Measurements from ENCODE around the gene PCK1. TPM values are rescaled to one million over a fixed set of nuclear protein-coding genes. Genes with fewer than 3 reads are reported as not detected.

PCK1 gene
- total RNA-seq, 1 donor from 2014 or later, result 331 TPM

- no peak for DNase-seq (ENCODE audit: low spot score)
These were observed 24.7 kb upstream of the PCK1 start for GRCh38 chr20:57536120-57536708.

- DNase-seq (ENCODE audit: low spot score), result no peak
These were observed 23.9 kb upstream of the PCK1 start for GRCh38 chr20:57536771-57537724.

- no peak for DNase-seq (ENCODE audit: low spot score)
These were observed 23.1 kb upstream of the PCK1 start for GRCh38 chr20:57537822-57538221.

GRCh38 chr20:57539889-57540288 is 21.0 kb upstream of the PCK1 start:
- no peak for DNase-seq (ENCODE audit: low spot score)

DNA sequence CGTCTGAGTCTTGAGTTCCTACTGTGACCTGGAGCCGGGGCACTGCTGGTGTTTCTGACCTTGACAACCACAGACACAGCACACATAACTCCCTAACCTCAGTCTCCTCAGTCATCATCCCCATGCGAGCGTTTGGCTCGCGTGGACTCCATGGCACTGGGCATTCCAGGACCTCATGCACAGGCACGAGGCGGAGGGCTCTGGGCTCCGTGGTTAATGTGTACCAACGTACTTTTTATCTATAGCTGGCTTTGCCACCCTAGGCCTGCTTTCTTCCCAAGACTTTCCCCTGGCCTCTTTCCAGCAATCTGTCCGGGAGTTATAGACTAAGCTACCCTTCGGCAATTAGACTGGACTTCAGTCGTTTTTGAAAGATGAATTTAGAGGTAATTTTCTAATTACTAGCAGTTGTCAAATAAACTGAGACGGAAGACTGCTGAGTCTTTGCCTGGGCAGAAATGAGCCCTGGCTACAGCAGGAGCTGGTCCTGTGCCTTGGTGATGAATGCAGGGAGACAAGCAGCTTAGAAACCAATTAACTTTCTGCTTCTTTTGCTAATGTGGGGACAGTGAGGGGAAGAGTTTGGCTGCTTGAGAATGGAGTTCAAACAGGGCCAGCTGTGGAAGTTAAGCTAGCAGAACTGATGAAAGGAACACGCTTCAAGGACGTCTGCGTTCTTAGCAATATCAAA is 19.9 kb upstream of the PCK1 start:
- DNase-seq (ENCODE audit: low spot score), result no peak

GRCh38 chr20:57543754-57544153 is 17.2 kb upstream of the PCK1 start:
- no peak for DNase-seq (ENCODE audit: low spot score)

DNA sequence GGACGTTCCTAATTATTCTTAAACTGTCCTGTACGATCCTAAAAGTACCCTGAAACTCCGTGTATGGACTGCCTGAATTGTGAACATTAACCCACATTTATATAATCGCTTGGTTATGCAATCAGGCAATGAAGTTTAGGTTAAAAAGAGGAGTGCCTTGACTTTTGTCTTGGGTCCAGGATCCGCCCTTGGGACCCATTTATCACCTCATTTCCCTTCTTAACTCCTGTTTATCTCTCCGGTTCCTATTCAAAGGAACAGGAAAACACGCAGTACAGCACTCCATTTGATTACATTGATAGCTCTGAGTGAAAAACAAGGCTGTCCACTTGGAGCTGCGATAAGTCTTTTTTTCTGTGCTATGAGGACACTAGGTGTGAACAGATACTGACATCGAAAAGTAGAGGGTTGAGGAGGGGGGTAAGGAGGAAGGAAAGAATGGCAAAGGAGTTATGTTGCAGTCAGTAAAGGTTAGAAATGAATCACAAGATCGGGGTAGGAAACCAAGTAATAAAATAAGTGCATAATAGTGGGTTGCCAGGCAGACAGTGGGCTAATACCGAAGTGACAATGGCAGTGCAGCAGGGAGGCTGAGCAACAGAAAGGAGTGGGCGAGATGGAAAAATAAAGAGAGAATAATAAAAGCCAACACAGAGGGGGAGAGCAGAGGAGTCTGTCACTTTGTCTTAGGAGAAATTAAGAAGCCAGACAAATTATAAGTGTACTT is 15.9 kb upstream of the PCK1 start:
- DNase-seq (ENCODE audit: low spot score), result no peak

GRCh38 chr20:57545927-57546662 is 14.8 kb upstream of the PCK1 start:
- DNase-seq (ENCODE audit: low spot score), result no peak

- DNase-seq (ENCODE audit: low spot score), result no peak
These were observed 13.8 kb upstream of the PCK1 start for GRCh38 chr20:57546956-57547649.

- no peak for DNase-seq (ENCODE audit: low spot score)
These were observed 12.5 kb upstream of the PCK1 start for GRCh38 chr20:57548177-57549058.

- no peak for DNase-seq (ENCODE audit: low spot score)
These were observed 8.4 kb upstream of the PCK1 start for GRCh38 chr20:57552471-57552870.

DNA sequence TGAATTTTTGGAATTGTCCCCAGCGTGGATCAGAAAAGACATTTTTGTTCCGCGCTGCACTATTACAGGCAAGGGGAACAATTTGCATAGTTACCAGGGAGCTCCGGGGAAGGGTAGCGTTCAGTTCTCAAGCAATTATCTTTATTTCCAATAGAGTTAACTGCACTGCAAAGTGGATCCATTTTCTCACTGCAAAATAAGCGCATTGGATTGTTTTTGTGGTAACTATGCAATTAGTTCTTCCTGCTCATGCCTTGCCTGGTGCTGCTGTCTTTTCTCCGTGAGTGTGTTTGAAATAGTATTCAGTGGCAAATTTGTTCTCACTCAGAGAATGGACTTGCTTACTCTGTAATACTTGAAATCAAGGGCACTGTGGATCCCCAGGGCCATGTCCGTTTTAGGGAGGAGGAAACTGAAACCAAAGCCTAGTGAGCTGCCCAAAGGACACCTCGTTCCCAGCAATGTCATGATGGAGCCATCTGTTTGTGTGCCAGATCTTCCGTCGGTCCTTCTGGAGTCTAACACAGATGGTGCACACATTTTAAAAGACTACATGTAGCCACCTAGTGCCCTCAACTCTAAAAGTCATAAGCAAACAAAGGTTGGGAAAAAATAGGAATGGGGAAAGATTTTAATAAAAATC is 7.4 kb upstream of the PCK1 start:
- no peak for DNase-seq (ENCODE audit: low spot score)

DNA sequence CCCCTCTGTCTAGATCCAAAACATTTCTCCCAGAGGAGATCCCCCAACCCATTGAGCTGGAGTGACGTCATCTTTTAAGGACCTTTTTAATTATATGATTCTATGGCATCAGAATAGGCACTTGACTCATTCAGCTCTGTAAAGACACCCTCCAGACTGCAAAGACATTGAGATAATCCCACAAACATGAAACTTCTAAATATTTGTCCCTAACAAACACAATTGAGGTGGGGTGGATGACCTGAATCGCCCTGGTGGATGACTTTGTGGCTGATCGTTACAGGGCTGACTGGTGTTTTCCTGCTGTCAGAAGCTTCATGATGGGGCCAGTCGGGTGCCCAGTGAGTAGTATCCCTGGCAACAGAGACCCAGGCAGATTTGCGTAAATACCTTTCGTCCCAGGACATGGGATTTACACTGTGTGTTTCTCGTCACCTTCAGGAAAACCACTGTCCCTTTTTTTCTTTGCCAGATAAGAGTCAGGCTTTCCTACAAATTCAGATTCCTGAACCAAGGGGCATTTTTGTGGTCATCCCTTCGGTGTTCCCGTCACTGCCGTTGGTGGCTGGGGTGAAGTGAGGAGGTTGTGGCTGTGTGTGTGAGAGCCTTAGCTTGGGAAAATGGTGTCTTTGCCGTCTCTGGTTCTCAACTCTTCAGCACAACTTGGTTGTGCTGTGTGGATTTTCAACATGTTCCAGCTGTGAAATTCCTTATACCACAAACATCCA is 5.3 kb upstream of the PCK1 start:
- peak; percentile 51 for DNase-seq (ENCODE audit: low spot score)

GRCh38 chr20:57556980-57557274 is 4.0 kb upstream of the PCK1 start:
- no peak for DNase-seq (ENCODE audit: low spot score)

DNA sequence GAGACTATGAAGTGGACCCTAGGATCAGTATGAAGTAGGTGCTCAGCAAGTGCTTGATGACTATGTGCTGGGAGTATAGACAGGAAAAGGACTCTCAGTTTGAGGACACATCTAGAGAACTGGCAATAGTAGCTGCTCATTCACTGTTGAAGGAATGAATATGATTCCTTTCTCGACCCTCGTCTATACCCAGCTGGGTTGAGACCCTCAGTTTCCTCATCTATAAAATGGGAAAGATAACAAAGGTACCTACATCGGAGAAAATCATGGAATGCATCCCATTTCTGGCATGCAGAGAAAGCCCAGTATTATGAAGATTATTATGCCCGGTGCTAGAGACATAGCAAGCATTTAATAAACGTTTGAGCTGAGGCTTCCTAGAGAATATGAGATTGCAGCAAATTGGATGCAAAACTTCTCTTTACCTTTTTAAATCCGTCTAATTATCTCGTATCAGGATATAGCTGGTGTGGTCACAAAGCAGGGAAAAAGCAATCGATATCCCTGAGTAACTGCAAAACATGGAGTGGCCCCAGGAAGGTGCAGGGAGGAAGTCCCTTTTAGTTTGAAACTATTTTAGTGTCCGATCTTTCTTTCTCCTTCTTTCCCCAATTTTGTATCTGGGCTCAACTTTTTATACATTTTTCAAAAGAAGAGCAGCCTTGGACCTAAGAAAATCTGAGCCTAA is 2.8 kb upstream of the PCK1 start:
- no peak for DNase-seq (ENCODE audit: low spot score)

GRCh38 chr20:57558614-57559288 is 2.2 kb upstream of the PCK1 start:
- peak; percentile 75 for DNase-seq (ENCODE audit: low spot score)

GRCh38 chr20:57559289-57559634 is 1.6 kb upstream of the PCK1 start:
- DNase-seq (ENCODE audit: low spot score), result no peak
